ENCODE results near the gene APEH. TPM values are rescaled to one million over a fixed set of nuclear protein-coding genes. Genes with fewer than 3 reads are reported as not detected.

Gene APEH
- polyA plus RNA-seq, 2 of the 4 experiments (the other 2 are of a cell fraction): 60.8 to 64.9 TPM

Small RNA genes lying within 50 kb of the gene (small RNA-seq; reads per million reads assigned to genes)
- gene AMIGO3: 0 reads per million in 6 experiments

Other genes with a start within 250 kb of the APEH start
- 9.9 and 12.8 TPM in 2 replicates for gene NICN1, start 245.0 kb upstream of the APEH start, polyA plus RNA-seq (2011; rRNA removed)
- 10.0 to 11.2 TPM (median 10.7 TPM) in 3 replicates for gene NICN1, start 245.0 kb upstream of the APEH start, polyA plus RNA-seq (2017; fragmentation: RNase III; extraction: RNeasy Plus Mini Kit Qiagen cat#74134 plus additional on column Dnase treatment)
- gene DAG1, start 204.1 kb upstream of the APEH start, polyA plus RNA-seq (2011; rRNA removed): 46.6 and 70.8 TPM in 2 replicates
- 57.1 to 59.6 TPM (median 59.4 TPM) in 3 replicates for gene DAG1, start 204.1 kb upstream of the APEH start, polyA plus RNA-seq (2017; fragmentation: RNase III; extraction: RNeasy Plus Mini Kit Qiagen cat#74134 plus additional on column Dnase treatment)
- 0.04 and 0.05 TPM in 2 replicates for gene BSN, start 119.9 kb upstream of the APEH start, polyA plus RNA-seq (2011; rRNA removed)
- gene BSN, start 119.9 kb upstream of the APEH start, polyA plus RNA-seq (2017; fragmentation: RNase III; extraction: RNeasy Plus Mini Kit Qiagen cat#74134 plus additional on column Dnase treatment): 0.03 to 0.08 TPM (median 0.08 TPM) in 3 replicates
- 3.6 and 5.0 TPM in 2 replicates for gene MST1, start 15.1 kb downstream of the APEH start, polyA plus RNA-seq (2011; rRNA removed)
- gene MST1, start 15.1 kb downstream of the APEH start, polyA plus RNA-seq (2017; fragmentation: RNase III; extraction: RNeasy Plus Mini Kit Qiagen cat#74134 plus additional on column Dnase treatment): 3.2 to 6.9 TPM (median 4.9 TPM) in 3 replicates
- 14.4 and 21.3 TPM in 2 replicates for gene RNF123, start 15.2 kb downstream of the APEH start, polyA plus RNA-seq (2011; rRNA removed)
- 12.9 to 16.1 TPM (median 16.0 TPM) in 3 replicates for gene RNF123, start 15.2 kb downstream of the APEH start, polyA plus RNA-seq (2017; fragmentation: RNase III; extraction: RNeasy Plus Mini Kit Qiagen cat#74134 plus additional on column Dnase treatment)
- 0.03 TPM in 1 of 2 replicates, not detected in the other for gene AMIGO3, start 45.3 kb downstream of the APEH start, polyA plus RNA-seq (2011; rRNA removed)
- gene AMIGO3, start 45.3 kb downstream of the APEH start, polyA plus RNA-seq (2017; fragmentation: RNase III; extraction: RNeasy Plus Mini Kit Qiagen cat#74134 plus additional on column Dnase treatment): 0.13 TPM in 1 of 3 replicates, not detected in the others
- 12.2 and 12.9 TPM in 2 replicates for gene GMPPB, start 49.6 kb downstream of the APEH start, polyA plus RNA-seq (2011; rRNA removed)
- 22.1 to 26.9 TPM (median 24.1 TPM) in 3 replicates for gene GMPPB, start 49.6 kb downstream of the APEH start, polyA plus RNA-seq (2017; fragmentation: RNase III; extraction: RNeasy Plus Mini Kit Qiagen cat#74134 plus additional on column Dnase treatment)
- gene IP6K1, start 112.2 kb downstream of the APEH start, polyA plus RNA-seq (2011; rRNA removed): 22.2 and 28.9 TPM in 2 replicates
- gene IP6K1, start 112.2 kb downstream of the APEH start, polyA plus RNA-seq (2017; fragmentation: RNase III; extraction: RNeasy Plus Mini Kit Qiagen cat#74134 plus additional on column Dnase treatment): 15.2 to 16.3 TPM (median 16.2 TPM) in 3 replicates
- 0.54 and 0.71 TPM in 2 replicates for gene CDHR4, start 125.5 kb downstream of the APEH start, polyA plus RNA-seq (2011; rRNA removed)
- gene CDHR4, start 125.5 kb downstream of the APEH start, polyA plus RNA-seq (2017; fragmentation: RNase III; extraction: RNeasy Plus Mini Kit Qiagen cat#74134 plus additional on column Dnase treatment): 0.52 to 1.1 TPM (median 0.66 TPM) in 3 replicates
- 0.21 and 0.39 TPM in 2 replicates for gene INKA1, start 128.9 kb downstream of the APEH start, polyA plus RNA-seq (2011; rRNA removed)
- 0.51 to 0.75 TPM (median 0.74 TPM) in 3 replicates for gene INKA1, start 128.9 kb downstream of the APEH start, polyA plus RNA-seq (2017; fragmentation: RNase III; extraction: RNeasy Plus Mini Kit Qiagen cat#74134 plus additional on column Dnase treatment)
- gene UBA7, start 139.6 kb downstream of the APEH start, polyA plus RNA-seq (2011; rRNA removed): 0.22 and 0.33 TPM in 2 replicates
- 0.54 to 0.63 TPM (median 0.62 TPM) in 3 replicates for gene UBA7, start 139.6 kb downstream of the APEH start, polyA plus RNA-seq (2017; fragmentation: RNase III; extraction: RNeasy Plus Mini Kit Qiagen cat#74134 plus additional on column Dnase treatment)
- gene TRAIP, start 182.2 kb downstream of the APEH start, polyA plus RNA-seq (2011; rRNA removed): 10.2 and 10.7 TPM in 2 replicates
- gene TRAIP, start 182.2 kb downstream of the APEH start, polyA plus RNA-seq (2017; fragmentation: RNase III; extraction: RNeasy Plus Mini Kit Qiagen cat#74134 plus additional on column Dnase treatment): 10.7 to 11.9 TPM (median 11.5 TPM) in 3 replicates
- gene CAMKV, start 195.6 kb downstream of the APEH start, polyA plus RNA-seq (2011; rRNA removed): 0.20 and 0.31 TPM in 2 replicates
- gene CAMKV, start 195.6 kb downstream of the APEH start, polyA plus RNA-seq (2017; fragmentation: RNase III; extraction: RNeasy Plus Mini Kit Qiagen cat#74134 plus additional on column Dnase treatment): 0.31 to 0.51 TPM (median 0.46 TPM) in 3 replicates
- 7.5 and 9.6 TPM in 2 replicates for gene MST1R, start 229.5 kb downstream of the APEH start, polyA plus RNA-seq (2011; rRNA removed)
- 5.9 to 6.1 TPM (median 6.0 TPM) in 3 replicates for gene MST1R, start 229.5 kb downstream of the APEH start, polyA plus RNA-seq (2017; fragmentation: RNase III; extraction: RNeasy Plus Mini Kit Qiagen cat#74134 plus additional on column Dnase treatment)

Measured in A549 (cell line).